ENCODE data around the gene TMEM47.

TMEM47 gene

GRCh38 chrX:34585561-34585960, 71.5 kb downstream of the TMEM47 start:
- DNase-seq (ENCODE audit: low spot score), result no peak

GRCh38 chrX:34584781-34585180, 72.3 kb downstream of the TMEM47 start:
- no peak for DNase-seq (ENCODE audit: low spot score)

GRCh38 chrX:34580069-34580468, 77.0 kb downstream of the TMEM47 start:
- no peak for DNase-seq (ENCODE audit: low spot score)

GRCh38 chrX:34578237-34578636, 78.8 kb downstream of the TMEM47 start:
- no peak for DNase-seq (ENCODE audit: low spot score)
